HCT116 (cell line): ENCODE results near the gene HERC2. TPM values are rescaled to one million over a fixed set of nuclear protein-coding genes. Genes with fewer than 3 reads are reported as not detected.

Experiments
- ATAC-seq: fragments of 200-7000 bp; cut with Tn5 transposase; 2 replicates; pipeline ENCODE4 v1.9.1; 2020; ENCODE audit warnings: mild to moderate bottlenecking, moderate library complexity
- BruUV-seq: library from RNA; stranded (reverse); fragments of 400-500 nt; replicated peaks from 2 replicates; lab custom pipeline; 2021; lab: Mats Ljungman, UMichigan
- CTCF ChIA-PET: fragments of 300-600 bp; sonication (Branson Sonifier 250); formaldehyde crosslinking; loops from one replicate; lab custom pipeline; 2021; ENCODE audit warnings: antibody characterized with exemption; lab: Charles Lee
- POLR2A ChIA-PET: fragments of 300-600, 350-600 bp; sonication (Branson Sonifier 250); formaldehyde crosslinking; loops from one replicate; lab custom pipeline; 2021; ENCODE audit warnings: antibody characterized with exemption; lab: Charles Lee
- RAD21 ChIA-PET, 2 experiments: fragments of 300-600 bp; sonication (Branson Sonifier 250); formaldehyde crosslinking; loops; one replicate each; lab custom pipeline; 2023; ENCODE audit warnings: low total read pairs in 2 of 2; ENCODE audit not compliant: uncharacterized antibody in 2 of 2, unreplicated experiment in 2 of 2, low non-redundant PET in 1 of 2; lab: Charles Lee
- DNase-seq: peaks from one replicate; pipeline ENCODE4 v3.0.0-alpha.2; 2010; ENCODE audit warnings: low read depth, low spot score
- H2AFZ ChIP-seq: fragments of 200-600 bp; shearing (Covaris generic), sonication (generic); 2 replicates; pipeline ENCODE4 v1.6.1; 2017; ENCODE audit warnings: low read depth, mixed run types, mixed read lengths, antibody characterized with exemption, low read length; ENCODE audit not compliant: poor library complexity, severe bottlenecking
- H3K27ac ChIP-seq: 2 replicates; pipeline ENCODE4 v1.5.1; 2012; ENCODE audit warnings: low read depth, low read length
- H3K27me3 ChIP-seq: fragments of 200-600 bp; sonication (generic); 2 replicates; pipeline ENCODE4 v1.6.1; 2016; ENCODE audit warnings: mixed run types, low read length, mixed read lengths; ENCODE audit not compliant: insufficient read depth
- H3K36me3 ChIP-seq, 2 experiments: fragments of 200-500 bp in 1 of 2; fragments of 200-600 bp in 1 of 2; sonication (Bioruptor generic) in 1 of 2; sonication (generic) in 1 of 2; 2 replicates each; pipeline versions ENCODE4 v1.5.1 to v1.6.1; 2014 to 2016; ENCODE audit warnings: low read length in 2 of 2, inconsistent platforms in 1 of 2, mixed read lengths in 1 of 2, mixed run types in 1 of 2; ENCODE audit not compliant: insufficient read depth in 2 of 2, control insufficient read depth in 1 of 2
- H3K4me1 ChIP-seq, 2 experiments: fragments of 200-600 bp in 1 of 2; sonication (generic) in 1 of 2; 2 replicates each; pipeline versions ENCODE4 v1.5.1 to v1.6.1; 2012 to 2017; ENCODE audit warnings: low read length in 2 of 2, inconsistent platforms in 1 of 2, mild to moderate bottlenecking in 1 of 2, mixed read lengths in 1 of 2, mixed run types in 1 of 2, moderate library complexity in 1 of 2; ENCODE audit not compliant: insufficient read depth in 2 of 2, control insufficient read depth in 1 of 2
- H3K4me2 ChIP-seq: fragments of 200-600 bp; sonication (generic); 2 replicates; pipeline ENCODE4 v1.6.1; 2017; ENCODE audit warnings: mixed run types, low read length, mixed read lengths
- H3K4me3 ChIP-seq, 2 experiments: fragments of 200-600 bp in 1 of 2; sonication (generic) in 1 of 2; replicated peaks in 1 of 2; 2 replicates each; pipeline ENCODE4 v1.5.1; 2011 to 2016; ENCODE audit warnings: low read length in 2 of 2, control low read depth in 1 of 2, low read depth in 1 of 2, mild to moderate bottlenecking in 1 of 2, mixed read lengths in 1 of 2, mixed run types in 1 of 2
- H3K79me2 ChIP-seq: fragments of 200-600 bp; sonication (generic); 2 replicates; pipeline ENCODE4 v1.6.1; 2017; ENCODE audit warnings: mild to moderate bottlenecking, mixed run types, low read length, moderate library complexity, mixed read lengths; ENCODE audit not compliant: insufficient read depth
- H3K9ac ChIP-seq: fragments of 200-600 bp; sonication (generic); 2 replicates; pipeline ENCODE4 v1.6.1; 2016; ENCODE audit warnings: low read length, mixed read lengths
- H3K9me2 ChIP-seq: fragments of 200-600 bp; sonication (generic), shearing (Covaris generic); 2 replicates; pipeline ENCODE4 v1.6.1; 2017; ENCODE audit warnings: mixed run types, mild to moderate bottlenecking, moderate library complexity; ENCODE audit not compliant: insufficient read depth
- H3K9me3 ChIP-seq, 2 experiments: fragments of 200-500 bp in 1 of 2; fragments of 200-600 bp in 1 of 2; sonication (Bioruptor generic) in 1 of 2; sonication (generic) in 1 of 2; 2 replicates each; pipeline ENCODE4 v1.6.1; 2014 to 2017; ENCODE audit warnings: low read length in 2 of 2, mixed read lengths in 2 of 2, inconsistent platforms in 1 of 2, low read depth in 1 of 2, mild to moderate bottlenecking in 1 of 2, mixed run types in 1 of 2, moderate library complexity in 1 of 2; ENCODE audit not compliant: control insufficient read depth in 1 of 2, insufficient read depth in 1 of 2
- H4K20me1 ChIP-seq: fragments of 200-600 bp; sonication (generic), shearing (Covaris generic); 2 replicates; pipeline ENCODE4 v1.6.1; 2017; ENCODE audit warnings: mixed run types, mild to moderate bottlenecking, moderate library complexity; ENCODE audit not compliant: insufficient read depth
- CTCF ChIP-seq, 3 experiments: fragments of 200-600 bp in 1 of 3; sonication (generic) in 1 of 3; IDR thresholded peaks in 2 of 3; conservative IDR thresholded peaks in 1 of 3; 2 replicates each; pipeline ENCODE4 v1.5.1; 2012 to 2017; ENCODE audit warnings: low read depth in 2 of 3, low read length in 2 of 3, antibody characterized with exemption in 1 of 3, borderline replicate concordance in 1 of 3, control low read depth in 1 of 3, mild to moderate bottlenecking in 1 of 3, mixed read lengths in 1 of 3, mixed run types in 1 of 3, moderate library complexity in 1 of 3; ENCODE audit not compliant: insufficient read depth in 1 of 3
- ELF1 ChIP-seq: IDR thresholded peaks from 2 replicates; pipeline ENCODE4 v1.6.1; 2012; ENCODE audit warnings: low read depth, borderline replicate concordance
- FOSL1 ChIP-seq: IDR thresholded peaks from 2 replicates; pipeline ENCODE4 v1.6.1; 2012; ENCODE audit warnings: low read depth
- MAX ChIP-seq: IDR thresholded peaks from 2 replicates; pipeline ENCODE4 v1.6.1; 2012
- POLR2A ChIP-seq: IDR thresholded peaks from 2 replicates; pipeline ENCODE4 v1.7.0; 2011; ENCODE audit warnings: borderline replicate concordance; ENCODE audit not compliant: insufficient read depth, insufficient read length; ENCODE audit errors: extremely low read depth
- SP1 ChIP-seq: IDR thresholded peaks from 2 replicates; pipeline ENCODE4 v1.6.1; 2012; ENCODE audit warnings: low read depth
- TCF7L2 ChIP-seq: IDR thresholded peaks from 2 replicates; pipeline ENCODE4 v1.7.0; 2011; ENCODE audit warnings: borderline replicate concordance, inconsistent platforms; ENCODE audit not compliant: insufficient read depth, insufficient read length; ENCODE audit errors: extremely low read depth
- intact Hi-C: fragments of 100-400 bp; cut with micrococcal nuclease; formaldehyde crosslinking; loops from 2 replicates; pipeline ENCODE4 v1.10.0; 2022
- total RNA-seq: library from RNA; stranded (reverse); gene quantifications from one replicate; pipeline ENCODE4 v1.2.1, GENCODE V29; 2021; ENCODE audit not compliant: unreplicated experiment

The HERC2 gene
- total RNA-seq, 1 experiment from 2014 or later: 55.5 TPM

DNA sequence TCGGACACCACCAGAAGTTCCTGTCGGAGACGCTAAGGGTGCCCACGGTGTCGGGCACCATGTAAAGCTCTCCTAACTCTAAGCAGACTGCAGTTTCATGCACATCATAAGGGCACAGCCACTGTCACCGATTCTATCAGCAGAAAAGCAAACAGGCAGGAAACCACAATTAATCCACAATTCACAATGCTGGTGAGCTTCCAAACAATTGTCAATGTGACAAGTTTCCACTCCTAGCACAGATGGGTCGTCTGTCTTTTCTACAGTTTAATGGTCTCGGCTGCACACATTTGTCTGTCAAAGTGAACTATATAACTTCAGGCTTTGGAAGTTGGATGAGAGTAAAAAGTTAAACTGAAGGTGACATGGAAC is 214.1 kb downstream of the HERC2 start:
- H3K36me3 ChIP-seq: peaks cover 4 to 10% of the 10 kb centered on the region in 2 experiments; a peak in 2 of 4 replicates
- H3K79me2 ChIP-seq: no peaks in the 10 kb centered on the region
- TF ChIP-seq ELF1: no peak
- no peak for TF ChIP-seq FOSL1
- TF ChIP-seq SP1: no peak
- TF ChIP-seq TCF7L2: no peak
- TF ChIP-seq CTCF (IDR thresholded peaks at IDR 0.05 in 2 of 3, conservative IDR thresholded peaks at IDR 0.05 in 1 of 3; ENCODE audit: borderline replicate concordance in 1 of 3, insufficient read depth in 1 of 3, low read depth in 2 of 3, low read length in 2 of 3): no peak
- TF ChIP-seq POLR2A: no peak
- no peak for TF ChIP-seq MAX
- TF ChIP-seq, all 23 proteins: peak for 0
- POLR2A ChIA-PET: no interaction called here
- H3K27ac ChIP-seq: no peak overlapping the region
- no peaks in the 10 kb centered on the region for H3K27me3 ChIP-seq
- no TSS peak for BruUV-seq
- DNase-seq (no peak), ATAC-seq (no peak)
- no peaks in the 10 kb centered on the region for H4K20me1 ChIP-seq
- intact Hi-C loops: no loop called here
- H3K4me3 ChIP-seq: no peak overlapping the region
- H3K9ac ChIP-seq: no peak overlapping the region
- no peak overlapping the region for H3K4me2 ChIP-seq
- RAD21 ChIA-PET: no interaction called here
- H3K9me3 ChIP-seq: no peaks in the 10 kb centered on the region
- no peaks in the 10 kb centered on the region for H3K4me1 ChIP-seq
- CTCF ChIA-PET: interaction anchor here (0.5 to 2.4 kb wide), 2 partner anchors 8 to 18 kb away, joined by 4 to 9 read pairs; partner anchors contain the start of gene OCA2
- H2AFZ ChIP-seq: no peak overlapping the region
- no peaks in the 10 kb centered on the region for H3K9me2 ChIP-seq
